Activated CD4-positive, CD25-positive, alpha-beta regulatory T cell (primary cell): Measurements from ENCODE around the gene LRBA.

Experiments used
- DNase-seq, 4 experiments: peaks; one replicate each; lab custom pipeline; 2025; lab: John Stamatoyannopoulos, UW

Gene LRBA

DNA sequence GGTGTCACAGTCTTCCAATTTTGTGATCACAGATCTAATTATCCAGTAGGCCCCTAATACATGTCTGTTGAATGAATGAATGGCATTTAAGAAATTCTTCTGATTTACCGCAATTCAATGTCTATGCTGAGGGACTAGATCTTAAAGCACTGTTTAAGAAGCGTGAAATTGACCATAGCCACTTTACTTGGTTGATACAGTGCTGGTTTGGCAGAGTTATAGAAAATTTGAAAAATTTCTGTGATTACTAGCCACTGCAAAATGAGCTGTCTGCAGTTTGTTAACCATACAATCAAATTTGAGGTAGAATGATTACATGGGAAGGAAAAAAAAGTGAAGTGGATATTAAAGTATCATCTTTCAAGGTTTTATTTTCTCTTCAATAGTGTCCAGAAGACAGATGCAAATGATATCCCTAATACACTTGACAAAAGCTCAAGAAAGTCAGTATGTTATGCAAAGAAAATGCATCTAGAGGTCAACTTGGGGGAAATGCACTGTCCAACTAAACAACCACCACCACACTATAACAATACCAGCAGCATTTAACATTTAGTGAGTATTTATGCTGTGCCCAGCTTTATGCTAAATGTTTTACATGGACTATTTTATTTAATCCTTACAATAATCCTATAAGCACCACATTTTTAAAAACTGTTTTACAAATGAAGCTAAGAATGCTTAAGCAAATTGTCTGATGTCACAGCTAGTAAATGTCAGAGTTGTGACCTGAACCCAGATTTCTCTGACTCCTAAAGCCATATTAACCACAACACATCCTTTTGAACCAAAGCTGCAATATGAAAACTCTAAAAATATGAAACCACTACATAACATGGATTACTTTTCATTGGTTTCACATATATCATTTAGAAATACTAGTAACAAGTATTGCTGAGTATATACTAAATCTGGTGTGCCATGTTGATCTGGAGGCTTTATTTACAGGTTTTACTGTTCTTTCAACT is 651.1 kb downstream of the LRBA start:
- no peak for DNase-seq

DNA sequence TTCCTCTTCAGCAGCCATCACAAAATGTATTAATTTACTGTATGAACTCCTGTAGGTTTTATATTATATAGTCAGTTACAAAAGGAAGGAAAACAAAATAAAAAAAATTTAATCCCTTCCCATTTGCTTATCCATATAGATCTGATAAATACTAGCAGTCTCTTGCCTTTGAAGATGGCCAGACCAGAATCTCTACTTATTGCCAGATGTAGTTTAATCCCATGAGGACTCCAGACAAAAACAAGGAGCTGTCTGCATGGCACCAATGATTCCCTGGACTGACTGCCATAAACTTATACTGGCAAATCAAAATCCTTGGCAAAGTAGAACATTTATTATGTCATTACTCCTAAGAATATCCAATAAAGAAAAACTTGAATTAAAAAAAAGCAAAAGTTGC is 656.4 kb downstream of the LRBA start:
- no peak for DNase-seq

- DNase-seq: no peak
Observed at GRCh38 chr4:150357829-150358228, 657.3 kb downstream of the LRBA start.

DNA sequence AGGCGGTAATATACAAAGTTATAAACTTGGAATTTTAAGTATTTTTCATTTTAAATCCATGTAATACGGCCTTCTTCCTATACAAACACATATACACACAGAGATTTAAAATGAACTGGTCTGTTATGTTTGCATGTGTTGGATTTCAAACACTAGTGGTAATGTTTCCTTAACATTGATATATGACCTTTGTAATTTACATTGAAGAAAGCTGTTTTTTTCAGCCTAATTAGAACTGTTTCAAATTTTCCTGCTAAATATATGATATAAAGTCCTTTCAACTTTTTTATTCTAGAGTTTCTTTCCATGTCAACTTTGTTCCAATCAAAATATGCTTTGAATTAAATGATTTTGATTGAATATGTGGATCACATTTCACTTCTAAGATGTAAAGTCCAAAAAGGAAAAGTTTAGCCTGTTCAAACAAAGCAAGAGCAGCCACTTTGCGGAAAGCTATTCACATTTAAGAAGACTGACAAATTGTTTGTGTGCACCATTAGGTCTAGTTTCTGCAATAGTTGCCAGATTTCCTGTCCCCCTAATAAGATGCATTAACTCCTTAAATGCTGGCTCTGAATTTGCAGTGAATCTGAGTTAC is 659.1 kb downstream of the LRBA start:
- DNase-seq: no peak

GRCh38 chr4:150355418-150355817 is 659.7 kb downstream of the LRBA start:
- no peak for DNase-seq

DNA sequence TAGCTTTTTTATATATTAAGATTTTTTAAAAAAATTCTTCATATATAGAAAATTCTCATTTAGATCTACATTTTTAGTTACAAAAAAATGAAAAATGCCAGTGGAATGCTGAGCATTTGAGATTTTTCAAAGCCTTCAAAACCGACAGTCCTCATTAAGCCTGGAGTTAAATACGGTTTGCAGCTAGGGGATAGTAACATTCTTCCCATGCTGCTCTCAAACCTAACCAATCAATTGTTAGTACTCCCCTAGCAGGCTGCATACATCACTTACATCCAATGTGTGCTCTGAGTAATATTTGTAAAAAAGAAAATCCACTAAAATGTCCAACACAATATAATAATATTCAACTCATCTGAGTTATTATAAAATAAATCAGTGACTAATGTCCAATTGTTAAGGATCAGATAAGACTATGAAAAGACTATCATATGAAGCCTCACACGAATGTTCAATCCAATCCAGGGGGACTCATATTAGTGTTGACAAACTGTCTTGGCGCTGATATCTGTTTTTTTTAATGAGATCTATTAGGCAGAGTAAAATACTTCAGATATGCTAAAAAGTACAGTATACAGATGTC is 660.8 kb downstream of the LRBA start:
- no peak for DNase-seq

DNA sequence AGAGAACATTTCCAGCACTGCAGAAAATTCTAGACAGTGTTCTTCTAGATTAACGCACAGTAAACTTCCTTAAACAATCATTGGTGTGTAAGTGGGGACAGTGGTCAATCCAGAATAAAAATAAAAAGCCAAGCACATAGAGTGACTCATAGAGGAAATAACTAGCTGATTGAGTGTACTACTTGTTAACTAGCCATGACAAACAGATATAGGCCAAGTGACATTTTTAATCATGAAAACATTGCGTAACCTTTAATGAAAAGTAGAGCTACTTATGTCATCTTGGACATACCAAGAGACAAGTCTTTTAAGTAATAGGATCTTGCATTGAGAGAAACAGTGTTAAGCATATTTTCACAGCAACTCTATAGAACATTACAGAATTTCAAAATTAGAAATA is 667.0 kb downstream of the LRBA start:
- DNase-seq: no peak

DNA sequence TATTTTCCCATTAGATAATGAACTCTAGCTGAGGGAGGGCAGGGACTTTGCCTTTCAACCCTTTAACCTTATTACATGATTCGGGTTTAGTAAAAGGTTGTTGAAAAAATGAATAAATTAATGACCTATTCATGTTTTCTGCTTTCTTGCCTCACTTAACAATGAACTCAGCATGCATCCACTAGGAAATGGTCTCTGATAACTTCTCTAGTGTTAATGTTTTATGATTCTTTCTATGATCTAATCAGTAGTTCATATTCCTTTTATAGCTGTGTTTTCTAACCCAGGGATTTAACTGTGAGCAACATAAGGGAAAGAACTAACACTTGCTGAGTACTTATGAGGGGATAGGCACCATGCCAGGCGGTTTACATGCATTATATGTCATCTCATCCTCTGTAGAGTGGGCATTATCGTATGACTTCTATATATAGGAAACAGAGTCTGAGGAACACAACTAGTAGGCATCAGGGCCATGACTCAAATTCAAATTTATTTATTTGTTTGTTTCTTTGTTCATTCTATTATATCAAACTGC is 669.8 kb downstream of the LRBA start:
- DNase-seq: no peak

GRCh38 chr4:150343796-150344195 is 671.3 kb downstream of the LRBA start:
- no peak for DNase-seq

DNA sequence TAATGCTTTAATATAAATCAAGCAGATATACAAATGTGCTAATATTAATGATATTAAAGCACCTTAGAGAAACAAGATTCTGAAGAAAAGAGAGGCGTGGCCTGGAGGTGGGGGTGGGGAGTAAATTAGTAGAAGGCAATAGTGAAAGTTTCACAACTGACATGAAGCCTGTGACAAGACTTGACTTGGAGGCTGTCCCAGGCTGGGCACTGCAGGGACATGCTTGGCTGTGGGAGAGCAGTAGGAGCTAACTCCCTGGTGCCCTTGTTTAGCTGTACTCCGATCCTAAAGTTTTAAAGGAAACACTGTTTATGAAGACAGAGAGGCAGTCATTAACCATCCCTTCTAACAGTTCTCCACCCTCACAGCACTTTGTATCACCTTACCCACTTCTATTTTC is 672.1 kb downstream of the LRBA start:
- no peak for DNase-seq

DNA sequence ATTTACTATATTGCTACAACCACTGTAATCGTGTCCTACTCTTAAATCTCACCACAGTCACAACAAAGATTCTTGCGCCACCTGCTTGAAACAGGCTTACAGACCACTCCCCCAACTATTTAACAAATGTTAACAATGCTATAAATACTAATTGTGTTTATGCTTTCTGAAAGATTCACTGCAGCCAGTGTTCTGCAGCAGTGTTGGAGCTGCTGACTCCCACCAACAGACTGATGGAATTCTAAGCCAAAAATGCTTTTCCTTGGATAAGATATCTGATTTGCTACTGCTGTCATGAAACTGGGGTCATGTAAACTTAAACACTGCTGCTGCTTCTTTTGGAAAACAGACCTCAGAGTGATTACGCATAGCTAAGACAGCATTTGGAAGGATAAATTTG is 677.4 kb downstream of the LRBA start:
- DNase-seq: no peak

DNA sequence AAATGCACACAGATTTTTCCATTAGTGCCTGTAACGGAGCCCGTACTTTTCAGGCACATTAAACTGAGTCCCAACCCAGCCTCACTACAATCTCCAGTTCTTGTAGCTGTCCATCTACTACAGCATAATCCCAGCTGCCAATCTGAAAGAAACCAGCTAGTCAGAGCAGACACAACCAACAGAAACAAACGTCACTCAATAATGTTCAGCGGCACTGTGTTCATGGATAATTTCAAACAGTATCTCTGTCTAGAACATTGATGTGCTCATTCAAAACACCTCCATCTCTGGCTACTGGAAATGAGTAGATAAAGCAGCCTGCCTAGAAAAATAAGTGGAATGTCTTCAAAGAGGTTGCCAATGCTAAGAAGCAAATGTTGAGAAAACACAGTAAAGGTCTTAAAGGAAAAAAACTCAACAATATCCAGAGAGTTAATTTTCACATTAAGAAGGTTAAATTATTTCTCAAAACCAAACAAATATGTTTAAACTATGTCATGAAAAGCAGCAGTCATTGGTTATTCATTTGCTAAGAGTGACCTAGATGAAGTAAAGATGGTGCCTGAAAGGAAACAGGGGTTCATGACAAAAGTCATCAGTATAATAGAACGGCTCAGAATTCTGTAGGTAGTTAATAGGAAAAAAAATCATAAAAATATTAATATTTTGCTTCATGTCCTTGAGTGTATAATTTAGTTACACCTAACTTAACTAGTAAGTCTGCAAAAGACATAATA is 678.2 kb downstream of the LRBA start:
- no peak for DNase-seq

GRCh38 chr4:150332961-150333360 is 682.1 kb downstream of the LRBA start:
- no peak for DNase-seq

- no peak for DNase-seq
Observed at GRCh38 chr4:150332086-150332485, 683.0 kb downstream of the LRBA start.

DNA sequence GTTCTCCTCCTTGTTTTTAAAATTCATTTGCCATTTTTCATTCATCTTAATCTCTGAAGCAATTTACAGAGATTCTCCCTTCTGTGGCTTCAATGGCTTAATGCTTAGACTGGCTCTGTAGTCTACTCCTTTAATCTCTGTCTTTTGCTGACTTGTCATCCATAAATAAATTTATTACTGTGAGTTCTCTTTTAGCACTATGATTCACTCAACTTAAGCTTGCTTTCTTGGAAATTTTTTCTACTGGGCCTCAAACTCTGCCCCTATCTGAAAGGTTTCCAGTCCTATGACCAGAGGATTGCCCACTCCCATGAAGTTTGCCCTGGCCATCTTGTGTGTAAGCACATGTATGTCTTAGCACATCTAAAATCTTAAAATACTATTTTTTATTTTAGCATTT is 685.7 kb downstream of the LRBA start:
- DNase-seq: no peak

GRCh38 chr4:150328496-150328895 is 686.6 kb downstream of the LRBA start:
- no peak for DNase-seq

DNA sequence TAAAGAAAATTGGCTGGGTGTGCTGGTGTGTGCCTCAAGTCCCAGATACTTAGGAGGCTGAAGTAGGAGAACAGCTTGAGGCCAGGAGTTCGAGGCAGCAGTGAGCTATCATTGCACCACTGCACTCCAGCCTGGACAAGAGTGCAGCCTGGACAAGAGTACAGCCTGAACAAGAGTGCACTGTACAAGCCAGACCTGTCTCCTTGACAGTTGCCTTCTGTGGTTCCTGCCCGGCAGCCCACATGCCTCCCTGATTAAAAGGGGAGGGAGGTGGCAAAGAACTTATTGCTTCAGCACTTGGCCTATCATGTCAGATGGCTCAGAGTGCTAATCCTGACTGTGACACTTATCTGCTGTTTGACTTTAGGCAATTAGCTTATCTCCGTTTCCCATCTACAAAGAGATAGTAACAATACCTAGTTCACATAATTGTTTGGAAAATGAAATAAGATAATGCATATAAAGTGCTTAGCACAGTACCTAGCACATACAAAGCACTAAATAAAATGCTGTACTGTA is 687.8 kb downstream of the LRBA start:
- no peak for DNase-seq

GRCh38 chr4:150325872-150326271 is 689.2 kb downstream of the LRBA start:
- DNase-seq: no peak

GRCh38 chr4:150323406-150324325 is 691.4 kb downstream of the LRBA start:
- DNase-seq: no peak

- DNase-seq: no peak
Observed at GRCh38 chr4:150322646-150323045, 692.4 kb downstream of the LRBA start.

- DNase-seq: no peak
Observed at GRCh38 chr4:150321113-150321512, 694.0 kb downstream of the LRBA start.
